ENCODE results near the gene SRPK1. TPM values are rescaled to one million over a fixed set of nuclear protein-coding genes. Genes with fewer than 3 reads are reported as not detected.

Gene SRPK1
- total and polyA plus RNA-seq, 10 of the 15 experiments (the other 5 are each of a cell fraction or from before 2014, with no cell fraction given): 47.4 to 112 (median 85.8) TPM

GRCh38 chr6:35905841-35906498 lies 14.9 kb downstream of the SRPK1 start:
- no peak for FAIRE-seq
- H3K79me2 ChIP-seq (ENCODE audit: control insufficient read depth, insufficient read depth, low read length): peaks cover 42% of the 10 kb centered on the region
- no peak for DNase-seq (ENCODE audit: low read depth, low spot score)
- H3K36me3 ChIP-seq (ENCODE audit: control insufficient read depth in 2 of 2, insufficient read depth in 2 of 2, low read length in 1 of 2): peaks cover 2 to 12% of the 10 kb centered on the region in 2 experiments; a peak in 3 of 4 replicates
- no peak overlapping the region for H3K4me2 ChIP-seq (ENCODE audit: control insufficient read depth, insufficient read depth)
- no peaks in the 10 kb centered on the region for H3K27me3 ChIP-seq (replicated peaks in 1 of 2; ENCODE audit: control insufficient read depth in 2 of 2, insufficient read depth in 2 of 2, low read length in 1 of 2)
- TF ChIP-seq ZNF384 (IDR thresholded peaks at IDR 0.05; ENCODE audit: borderline replicate concordance, low read depth, low read length) (no peak), PML (IDR thresholded peaks at IDR 0.05; ENCODE audit: low read length) (no peak), ESRRA (IDR thresholded peaks at IDR 0.05; ENCODE audit: low read length) (no peak), PBX3 (IDR thresholded peaks at IDR 0.05; ENCODE audit: insufficient replicate concordance, low read depth, low read length) (no peak), SIX5 (IDR thresholded peaks at IDR 0.05; ENCODE audit: low read depth, low read length, severe bottlenecking) (no peak), TBL1XR1 (IDR thresholded peaks at IDR 0.05; ENCODE audit: low read depth, low read length) (no peak), USF1 (IDR thresholded peaks at IDR 0.05; ENCODE audit: borderline replicate concordance, extremely low read length, insufficient read depth, low read depth, low read length) (no peak), TAF1 (IDR thresholded peaks at IDR 0.05; ENCODE audit: borderline replicate concordance, low read depth, low read length) (no peak), YBX1 (IDR thresholded peaks at IDR 0.05) (no peak), E2F4 (IDR thresholded peaks at IDR 0.05; ENCODE audit: low read depth, low read length) (no peak), JUNB (IDR thresholded peaks at IDR 0.05) (no peak), CBX5 (IDR thresholded peaks at IDR 0.05; ENCODE audit: low read depth) (no peak), SIN3A (IDR thresholded peaks at IDR 0.05; ENCODE audit: low read depth, low read length) (no peak), KAT2A (conservative IDR thresholded peaks at IDR 0.05; ENCODE audit: control insufficient read depth, low read depth, low read length) (no peak), ZBED1 (IDR thresholded peaks at IDR 0.05; ENCODE audit: borderline replicate concordance) (no peak), BHLHE40 (IDR thresholded peaks at IDR 0.05; ENCODE audit: borderline replicate concordance in 1 of 2, low read depth in 2 of 2, low read length in 1 of 2) (no peak)
- no peak overlapping the region for H2AFZ ChIP-seq (ENCODE audit: control insufficient read depth, low read depth, low read length)
- SMC1A ChIA-PET (ENCODE audit: uncharacterized antibody, unreplicated experiment): interaction anchor here (0.6 to 1.4 kb wide), 3 partner anchors 12 to 137 kb away, joined by 3 read pairs; no protein-coding TSS in a partner anchor
- H3K4me1 ChIP-seq (ENCODE audit: control insufficient read depth, insufficient read depth, low read length): no peaks in the 10 kb centered on the region; the same call in 1 of the 2 replicates
- RAD21 ChIA-PET (ENCODE audit: unreplicated experiment): no interaction called here
- 74% methylated on average over 8 of the region's 8 CpGs for WGBS (ENCODE audit: insufficient coverage, insufficient replicate concordance, low lambda C conversion rate, missing lambda C conversion rate)
- POLR2A ChIA-PET: interaction anchor here (1.2 kb wide), 1 partner anchor 18 kb away, joined by 4 read pairs; no protein-coding TSS in a partner anchor
- H3K4me3 ChIP-seq: no peak overlapping the region
- H3K9me3 ChIP-seq (replicated peaks; ENCODE audit: control insufficient read depth, insufficient read depth, low read length): peaks cover 20% of the 10 kb centered on the region
- CTCF ChIA-PET: interaction anchor here (1.0 kb wide), 1 partner anchor 11 kb away, joined by 4 read pairs; no protein-coding TSS in a partner anchor
- ATAC-seq: no peak
- no peak overlapping the region for H3K9ac ChIP-seq (ENCODE audit: control insufficient read depth, insufficient read depth, low read length)
- no peak overlapping the region for H3K27ac ChIP-seq (ENCODE audit: control insufficient read depth, insufficient read depth)
- in situ Hi-C loops (cut with MboI) (no loop called here), intact Hi-C loops (cut with micrococcal nuclease; ENCODE audit: unreplicated experiment) (no loop called here)
- H4K20me1 ChIP-seq (ENCODE audit: control insufficient read depth, insufficient read depth): no peaks in the 10 kb centered on the region
- no TSS peak for BruUV-seq (replicated peaks)
